Medulla oblongata (tissue), 1 donor: ENCODE measurements around the gene ALAS1.

Experiments used
- DNase-seq: peaks from one replicate; pipeline ENCODE4 v3.0.0-alpha.2; 2015; ENCODE audit errors: extremely low spot score

The ALAS1 gene

GRCh38 chr3:52220380-52221026 is 22.5 kb downstream of the ALAS1 start:
- peak; percentile 83 for DNase-seq

GRCh38 chr3:52221141-52221562 is 23.2 kb downstream of the ALAS1 start:
- DNase-seq: no peak

GRCh38 chr3:52221563-52222318 is 23.8 kb downstream of the ALAS1 start:
- DNase-seq: no peak

GRCh38 chr3:52222319-52223221 is 24.6 kb downstream of the ALAS1 start:
- DNase-seq: no peak

GRCh38 chr3:52223449-52224408 is 25.8 kb downstream of the ALAS1 start:
- no peak for DNase-seq

- DNase-seq: no peak
Measured at GRCh38 chr3:52225452-52226228, 27.7 kb downstream of the ALAS1 start, which contains the start of gene TLR9. TSS of gene TLR9 (minus strand) at chr3:52225645. CDS start at chr3:52225529, 116 bp downstream.

- DNase-seq: no peak
Measured at GRCh38 chr3:52226229-52226817, 28.4 kb downstream of the ALAS1 start.

GRCh38 chr3:52227117-52227516 is 29.2 kb downstream of the ALAS1 start:
- DNase-seq: no peak

GRCh38 chr3:52227766-52228165 is 29.8 kb downstream of the ALAS1 start:
- DNase-seq: no peak

- no peak for DNase-seq
Measured at GRCh38 chr3:52228266-52228665, 30.3 kb downstream of the ALAS1 start.

- DNase-seq: no peak
Measured at GRCh38 chr3:52228751-52229291, 30.9 kb downstream of the ALAS1 start.

- no peak for DNase-seq
Measured at GRCh38 chr3:52229656-52230055, 31.7 kb downstream of the ALAS1 start.

GRCh38 chr3:52230461-52230860 is 32.5 kb downstream of the ALAS1 start:
- no peak for DNase-seq

- no peak for DNase-seq
Measured at GRCh38 chr3:52230889-52231499, 33.0 kb downstream of the ALAS1 start.

GRCh38 chr3:52231502-52232278 is 33.7 kb downstream of the ALAS1 start:
- peak; percentile 51 for DNase-seq

GRCh38 chr3:52232279-52233107 is 34.5 kb downstream of the ALAS1 start:
- DNase-seq: no peak

GRCh38 chr3:52233108-52233591 is 35.2 kb downstream of the ALAS1 start:
- no peak for DNase-seq
